ENCODE measurements around the gene HOXB3. TPM values are rescaled to one million over a fixed set of nuclear protein-coding genes. Genes with fewer than 3 reads are reported as not detected.

Gene HOXB3
- total RNA-seq = 10 to 100 TPM; 10.8 to 34.9 (median 28.7) TPM

- H3K27ac ChIP-seq (replicated peaks in 1 of 4) = peak within 1 kb of the TSS in 2 of 4 donors; percentile 13 to 91
- H3K9me3 ChIP-seq = no peaks in the 10 kb centered on the region
- no peaks in the 10 kb centered on the region for H3K36me3 ChIP-seq
- peaks cover 0 to 34% (median 4%) of the 10 kb centered on the region in 4 donors for H3K27me3 ChIP-seq
- intact Hi-C loops (cut with DNase I) = loop anchor here (5.0 kb wide), 1 partner anchor 253 kb away; no protein-coding TSS in a partner anchor
- no peak for DNase-seq (ENCODE audit: extremely low spot score)
- H3K4me3 ChIP-seq = peak within 1 kb of the TSS in 2 of 4 donors; percentile 8 to 28
- WGBS = 81% methylated on average over 23 of the region's 23 CpGs
- TF ChIP-seq CTCF (IDR thresholded peaks at IDR 0.05) = no peak
- no peak for TF ChIP-seq POLR2A (IDR thresholded peaks at IDR 0.05; ENCODE audit: low read depth)
- TF ChIP-seq EP300 (IDR thresholded peaks at IDR 0.05) = no peak
- TF ChIP-seq POLR2AphosphoS5 (IDR thresholded peaks at IDR 0.05) = no peak
- peaks cover 35 to 57% (median 48%) of the 10 kb centered on the region in 4 donors for H3K4me1 ChIP-seq
Observed at GRCh38 chr17:48589831-48590606, at the start of gene HOXB3. TSS of gene HOXB3 (minus strand) at chr17:48590241. CDS start at chr17:48552474, 37,767 bp downstream.

DNA sequence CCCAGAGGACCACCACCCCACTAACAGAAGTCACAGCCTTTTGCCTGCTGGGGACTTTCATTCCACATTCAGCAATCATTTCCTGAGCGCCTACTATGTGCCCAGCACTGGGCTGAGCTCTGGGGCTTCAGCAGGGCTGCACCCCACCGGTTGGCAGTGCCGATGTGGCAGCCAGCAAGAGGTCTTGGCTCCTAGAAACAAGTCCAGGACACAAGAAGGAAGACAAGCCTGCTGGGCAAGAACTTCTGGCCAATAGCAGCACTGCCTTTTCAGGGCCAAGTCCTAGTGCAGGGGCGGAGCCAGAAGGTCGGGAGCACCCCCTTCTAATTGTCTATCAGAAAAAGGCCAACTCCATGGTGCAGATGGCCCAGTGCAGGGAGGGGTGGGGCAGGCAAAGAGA lies 49.1 kb upstream of the HOXB3 start:
- Histone ChIP-seq H3K36me3 (no peaks in the 10 kb centered on the region), H3K27ac (replicated peaks in 1 of 4) (no peak overlapping the region), H3K4me3 (no peak overlapping the region), H3K9me3 (peaks cover 0 to under 1% (median 0%) of the 10 kb centered on the region in 4 donors), H3K4me1 (peaks cover 0 to 13% (median 6%) of the 10 kb centered on the region in 4 donors), H3K27me3 (peaks cover 4 to 100% (median 87%) of the 10 kb centered on the region in 4 donors)
- 9% methylated on average over 5 of the region's 5 CpGs for WGBS
- TF ChIP-seq CTCF (IDR thresholded peaks at IDR 0.05) (no peak), POLR2AphosphoS5 (IDR thresholded peaks at IDR 0.05) (no peak), POLR2A (IDR thresholded peaks at IDR 0.05; ENCODE audit: low read depth) (no peak), EP300 (IDR thresholded peaks at IDR 0.05) (no peak)
- intact Hi-C loops (cut with DNase I) = loop anchor here (10.0 kb wide), 1 partner anchor 366 kb away; no protein-coding TSS in a partner anchor
- DNase-seq (ENCODE audit: extremely low spot score) = no peak

- H3K27me3 ChIP-seq = peaks cover 4 to 100% (median 87%) of the 10 kb centered on the region in 4 donors
- TF ChIP-seq EP300 (IDR thresholded peaks at IDR 0.05) (no peak), CTCF (IDR thresholded peaks at IDR 0.05) (no peak), POLR2A (IDR thresholded peaks at IDR 0.05; ENCODE audit: low read depth) (no peak), POLR2AphosphoS5 (IDR thresholded peaks at IDR 0.05) (no peak)
- intact Hi-C loops (cut with DNase I) = loop anchor here (10.0 kb wide), 1 partner anchor 367 kb away; no protein-coding TSS in a partner anchor
Observed at GRCh38 chr17:48637323-48638260, 47.6 kb upstream of the HOXB3 start.

GRCh38 chr17:48636177-48637018 lies 46.4 kb upstream of the HOXB3 start:
- no peak overlapping the region for H3K4me3 ChIP-seq
- H3K9me3 ChIP-seq = peaks cover 0 to 5% (median 0%) of the 10 kb centered on the region in 4 donors
- no peak for DNase-seq (ENCODE audit: extremely low spot score)
- H3K27me3 ChIP-seq = peaks cover 0 to 100% (median 85%) of the 10 kb centered on the region in 4 donors
- no peaks in the 10 kb centered on the region for H3K36me3 ChIP-seq
- H3K4me1 ChIP-seq = peaks cover 5 to 22% (median 13%) of the 10 kb centered on the region in 4 donors
- no peak for TF ChIP-seq EP300 (IDR thresholded peaks at IDR 0.05)
- TF ChIP-seq CTCF (IDR thresholded peaks at IDR 0.05) = peak in 2 of 3 experiments; percentile 15 to 45
- no peak overlapping the region for H3K27ac ChIP-seq (replicated peaks in 1 of 4)
- WGBS = 7% methylated on average over 16 of the region's 39 CpGs
- intact Hi-C loops (cut with DNase I) = loop anchor here (10.0 kb wide), 1 partner anchor 368 kb away; no protein-coding TSS in a partner anchor

More at GRCh38 chr17:48637323-48638260, 47.6 kb upstream of the HOXB3 start:
- Histone ChIP-seq H3K4me1 (peaks cover 5 to 22% (median 13%) of the 10 kb centered on the region in 4 donors), H3K36me3 (no peaks in the 10 kb centered on the region), H3K4me3 (no peak overlapping the region), H3K27ac (replicated peaks in 1 of 4) (no peak overlapping the region), H3K9me3 (peaks cover 0 to 5% (median 0%) of the 10 kb centered on the region in 4 donors)
- 23% methylated on average over 17 of the region's 18 CpGs for WGBS
- no peak for DNase-seq (ENCODE audit: extremely low spot score)
